ENCODE results near the gene ELMO1.
A peak's percentile ranks its signal among the peaks of the same experiment; 100 is the strongest.

Gene ELMO1

GRCh38 chr7:36871355-36871738, 577.3 kb downstream of the ELMO1 start:
- H3K9me3 Mint-ChIP-seq, result peaks cover 0 to 2% of the 10 kb centered on the region in 2 donors
- no peak for DNase-seq
- H3K4me3 Mint-ChIP-seq, result no peak overlapping the region
- H3K27me3 Mint-ChIP-seq, result no peaks in the 10 kb centered on the region
- peaks cover 39 to 46% of the 10 kb centered on the region in 2 donors for H3K4me1 Mint-ChIP-seq (ENCODE audit: low read depth in 2 of 2)
- H3K36me3 Mint-ChIP-seq (ENCODE audit: insufficient read depth), result peaks cover 26% of the 10 kb centered on the region
- peak overlapping the region in 1 of 2 donors; percentile 54 for H3K27ac Mint-ChIP-seq
- no peak for ATAC-seq (replicated peaks)

- ATAC-seq (replicated peaks) (no peak), DNase-seq (no peak)
- Mint-ChIP-seq H3K9me3 (peaks cover 0 to 2% of the 10 kb centered on the region in 2 donors), H3K36me3 (ENCODE audit: insufficient read depth) (peaks cover 26% of the 10 kb centered on the region), H3K27me3 (no peaks in the 10 kb centered on the region), H3K4me3 (no peak overlapping the region), H3K4me1 (ENCODE audit: low read depth in 2 of 2) (peaks cover 42 to 51% of the 10 kb centered on the region in 2 donors), H3K27ac (peak overlapping the region; percentile 5 to 54)
These were observed 577.9 kb downstream of the ELMO1 start for GRCh38 chr7:36870625-36871354.

- Mint-ChIP-seq H3K27me3 (no peaks in the 10 kb centered on the region), H3K9me3 (peaks cover 0 to 2% of the 10 kb centered on the region in 2 donors), H3K4me3 (peak overlapping the region in 1 of 2 donors; percentile 11), H3K4me1 (ENCODE audit: low read depth in 2 of 2) (peaks cover 56 to 67% of the 10 kb centered on the region in 2 donors), H3K36me3 (ENCODE audit: insufficient read depth) (peaks cover 33% of the 10 kb centered on the region), H3K27ac (peak overlapping the region in 1 of 2 donors; percentile 47)
- ATAC-seq (replicated peaks), result no peak
- no peak for DNase-seq
These were observed 579.8 kb downstream of the ELMO1 start for GRCh38 chr7:36868727-36869411.

DNA sequence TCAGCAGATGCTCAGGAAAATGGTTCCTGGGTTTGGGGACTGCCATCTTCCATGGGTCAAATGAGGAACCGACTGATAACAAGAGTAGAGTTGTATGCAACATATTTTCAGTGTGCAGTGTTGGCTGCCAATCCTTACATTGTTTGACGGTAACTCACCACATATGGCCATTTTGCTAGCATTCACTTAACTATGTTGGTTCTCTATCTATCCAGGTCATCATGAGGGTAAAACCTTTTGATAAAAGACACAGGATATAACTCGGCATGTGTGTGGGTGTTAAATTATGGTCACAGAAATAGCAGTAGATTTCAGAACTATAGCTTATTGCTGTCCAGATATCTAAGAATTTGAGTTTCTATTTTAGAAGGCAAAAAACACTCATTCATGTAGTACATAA, 583.6 kb downstream of the ELMO1 start:
- Mint-ChIP-seq H3K27ac (peak overlapping the region; percentile 93 to 97), H3K4me1 (ENCODE audit: low read depth in 2 of 2) (peaks cover 53 to 62% of the 10 kb centered on the region in 2 donors), H3K9me3 (no peaks in the 10 kb centered on the region), H3K36me3 (ENCODE audit: insufficient read depth) (peaks cover 24% of the 10 kb centered on the region), H3K4me3 (peak overlapping the region; percentile 57 to 68), H3K27me3 (no peaks in the 10 kb centered on the region)
- DNase-seq (peak; percentile 6 to 20 (median 16)), ATAC-seq (replicated peaks) (peak; percentile 83)

- Mint-ChIP-seq H3K9me3 (no peaks in the 10 kb centered on the region), H3K36me3 (ENCODE audit: insufficient read depth) (peaks cover 24% of the 10 kb centered on the region), H3K27me3 (no peaks in the 10 kb centered on the region), H3K4me1 (ENCODE audit: low read depth in 2 of 2) (peaks cover 50 to 60% of the 10 kb centered on the region in 2 donors), H3K4me3 (peak overlapping the region; percentile 57 to 68), H3K27ac (peak overlapping the region; percentile 93 to 97)
- DNase-seq (peak; percentile 39 to 42 (median 41)), ATAC-seq (replicated peaks) (peak; percentile 77)
These were observed 584.6 kb downstream of the ELMO1 start for GRCh38 chr7:36863901-36864701.

GRCh38 chr7:36862771-36863261, 585.8 kb downstream of the ELMO1 start:
- ATAC-seq (replicated peaks) (no peak), DNase-seq (no peak)
- H3K27ac Mint-ChIP-seq, result peak overlapping the region in 1 of 2 donors; percentile 93
- H3K27me3 Mint-ChIP-seq, result no peaks in the 10 kb centered on the region
- no peak overlapping the region for H3K4me3 Mint-ChIP-seq
- H3K4me1 Mint-ChIP-seq (ENCODE audit: low read depth in 2 of 2), result peaks cover 46 to 58% of the 10 kb centered on the region in 2 donors
- H3K36me3 Mint-ChIP-seq (ENCODE audit: insufficient read depth), result peaks cover 19% of the 10 kb centered on the region
- H3K9me3 Mint-ChIP-seq, result no peaks in the 10 kb centered on the region

- Mint-ChIP-seq H3K9me3 (no peaks in the 10 kb centered on the region), H3K36me3 (ENCODE audit: insufficient read depth) (peaks cover 18% of the 10 kb centered on the region), H3K27me3 (no peaks in the 10 kb centered on the region), H3K4me3 (no peak overlapping the region), H3K4me1 (ENCODE audit: low read depth in 2 of 2) (peaks cover 37 to 48% of the 10 kb centered on the region in 2 donors), H3K27ac (no peak overlapping the region)
- DNase-seq (no peak), ATAC-seq (replicated peaks) (no peak)
These were observed 587.0 kb downstream of the ELMO1 start for GRCh38 chr7:36861656-36862055.

DNA sequence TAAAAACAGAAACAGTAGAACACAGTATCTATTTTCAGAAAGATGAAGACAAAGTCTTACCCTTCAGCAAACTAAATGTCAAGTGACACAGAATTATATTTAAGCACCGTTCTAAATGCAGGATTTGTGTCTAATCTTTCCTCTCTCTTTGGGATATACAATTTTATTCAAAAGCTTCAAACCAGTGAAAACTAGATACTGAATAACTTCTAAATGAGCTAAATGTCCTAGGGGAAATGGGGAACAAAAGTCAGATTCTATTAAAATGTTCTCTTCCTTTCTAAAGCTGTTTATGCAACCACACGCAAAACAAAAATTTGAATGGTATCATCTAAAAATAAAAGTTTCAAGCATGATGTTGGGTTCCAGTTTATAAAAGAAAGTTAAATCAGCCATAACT, 588.0 kb downstream of the ELMO1 start:
- Mint-ChIP-seq H3K4me1 (ENCODE audit: low read depth in 2 of 2) (peaks cover 30 to 39% of the 10 kb centered on the region in 2 donors), H3K36me3 (ENCODE audit: insufficient read depth) (peaks cover 15% of the 10 kb centered on the region), H3K9me3 (no peaks in the 10 kb centered on the region), H3K27me3 (no peaks in the 10 kb centered on the region), H3K27ac (peak overlapping the region in 1 of 2 donors; percentile 49), H3K4me3 (no peak overlapping the region)
- ATAC-seq (replicated peaks), result no peak
- no peak for DNase-seq

DNA sequence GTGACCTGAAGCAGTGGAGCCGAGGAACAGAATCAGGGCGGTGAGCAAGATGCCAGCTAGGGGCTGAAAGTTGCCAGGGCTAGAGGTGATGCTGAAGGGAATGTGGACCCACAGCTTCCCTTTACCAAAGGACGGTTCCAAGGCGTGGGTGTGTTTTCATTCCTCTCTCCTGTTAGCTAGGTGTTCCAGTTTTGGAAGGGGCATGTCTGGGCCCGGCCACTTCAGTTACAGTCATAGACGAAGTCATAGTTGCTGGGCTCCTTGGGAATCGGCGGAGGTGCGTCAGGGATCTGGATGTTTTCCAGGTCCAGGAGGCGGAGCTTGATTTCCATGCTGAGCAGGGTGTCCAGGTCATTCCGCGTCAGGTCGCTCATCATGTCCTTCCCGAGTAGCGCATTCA, 593.3 kb downstream of the ELMO1 start:
- Mint-ChIP-seq H3K4me3 (no peak overlapping the region), H3K9me3 (no peaks in the 10 kb centered on the region), H3K36me3 (ENCODE audit: insufficient read depth) (peaks cover 7% of the 10 kb centered on the region), H3K4me1 (ENCODE audit: low read depth in 2 of 2) (peaks cover 10 to 38% of the 10 kb centered on the region in 2 donors), H3K27me3 (no peaks in the 10 kb centered on the region), H3K27ac (peak overlapping the region in 1 of 2 donors; percentile 4)
- DNase-seq, result no peak
- no peak for ATAC-seq (replicated peaks)

DNA sequence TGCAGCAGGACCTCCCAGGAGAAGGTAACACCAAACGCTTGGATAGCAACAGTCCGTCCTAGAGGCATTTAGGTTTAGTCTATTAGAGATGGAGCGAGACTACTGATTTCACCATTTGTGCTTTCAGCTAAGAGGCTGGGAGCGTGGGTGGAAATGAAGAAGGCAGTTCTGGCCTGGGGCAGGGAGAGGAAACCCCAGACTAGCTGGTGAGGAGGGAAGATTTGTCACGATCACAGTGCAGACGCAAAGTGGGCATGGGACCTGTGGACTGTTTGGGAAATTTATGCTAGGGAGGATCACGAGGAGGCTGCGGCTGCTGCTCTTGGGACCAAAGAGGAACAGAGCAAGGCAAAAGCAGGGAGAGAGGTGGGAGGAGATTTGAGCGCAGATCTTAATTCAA, 594.0 kb downstream of the ELMO1 start:
- H3K4me3 Mint-ChIP-seq, result no peak overlapping the region
- H3K9me3 Mint-ChIP-seq, result no peaks in the 10 kb centered on the region
- no peak for DNase-seq
- H3K36me3 Mint-ChIP-seq (ENCODE audit: insufficient read depth), result peaks cover 7% of the 10 kb centered on the region
- no peak for ATAC-seq (replicated peaks)
- no peaks in the 10 kb centered on the region for H3K27me3 Mint-ChIP-seq
- H3K4me1 Mint-ChIP-seq (ENCODE audit: low read depth in 2 of 2), result peaks cover 10 to 33% of the 10 kb centered on the region in 2 donors
- peak overlapping the region; percentile 4 to 16 for H3K27ac Mint-ChIP-seq

DNA sequence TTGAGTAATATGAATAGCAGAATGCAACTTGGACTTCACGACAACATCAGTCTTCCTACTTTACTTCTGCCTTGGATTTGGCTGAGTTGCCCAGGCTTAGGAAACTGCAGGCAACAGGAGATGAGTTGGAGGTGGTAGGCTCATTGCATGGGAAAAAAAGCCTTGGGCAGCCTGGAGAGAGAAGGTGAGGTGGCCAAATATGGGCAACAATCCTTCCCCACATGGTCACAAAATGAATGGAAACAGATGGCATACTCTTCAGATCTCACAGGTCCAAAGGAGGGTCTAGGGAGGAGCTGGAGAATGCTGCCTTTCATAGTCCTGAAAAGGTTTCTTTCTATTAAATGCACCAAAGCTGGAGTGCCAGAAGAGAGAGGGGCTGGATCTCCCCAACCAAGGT, 595.7 kb downstream of the ELMO1 start:
- Mint-ChIP-seq H3K27me3 (no peaks in the 10 kb centered on the region), H3K4me3 (no peak overlapping the region), H3K27ac (no peak overlapping the region), H3K4me1 (ENCODE audit: low read depth in 2 of 2) (peaks cover 10 to 27% of the 10 kb centered on the region in 2 donors), H3K9me3 (peaks cover 2 to 5% of the 10 kb centered on the region in 2 donors), H3K36me3 (ENCODE audit: insufficient read depth) (peaks cover 5% of the 10 kb centered on the region)
- no peak for DNase-seq
- ATAC-seq (replicated peaks), result no peak

GRCh38 chr7:36852017-36852416, 596.6 kb downstream of the ELMO1 start:
- H3K4me3 Mint-ChIP-seq, result peak overlapping the region; percentile 24 to 45
- peak; percentile 82 for ATAC-seq (replicated peaks)
- H3K27ac Mint-ChIP-seq, result peak overlapping the region; percentile 42 to 76

GRCh38 chr7:36851382-36851781, 597.3 kb downstream of the ELMO1 start:
- H3K36me3 Mint-ChIP-seq (ENCODE audit: insufficient read depth), result peaks cover 4% of the 10 kb centered on the region
- peak overlapping the region; percentile 42 to 76 for H3K27ac Mint-ChIP-seq
- H3K27me3 Mint-ChIP-seq, result no peaks in the 10 kb centered on the region
- ATAC-seq (replicated peaks), result peak; percentile 22
- peak overlapping the region; percentile 24 to 45 for H3K4me3 Mint-ChIP-seq
- H3K4me1 Mint-ChIP-seq (ENCODE audit: low read depth in 2 of 2), result peaks cover 10 to 27% of the 10 kb centered on the region in 2 donors
- no peak for DNase-seq
- peaks cover 8% of the 10 kb centered on the region in 2 donors for H3K9me3 Mint-ChIP-seq

More at GRCh38 chr7:36852017-36852416, 596.6 kb downstream of the ELMO1 start:
- Mint-ChIP-seq H3K9me3 (peaks cover 5 to 8% of the 10 kb centered on the region in 2 donors), H3K27me3 (no peaks in the 10 kb centered on the region), H3K36me3 (ENCODE audit: insufficient read depth) (peaks cover 4% of the 10 kb centered on the region), H3K4me1 (ENCODE audit: low read depth in 2 of 2) (peaks cover 10 to 27% of the 10 kb centered on the region in 2 donors)
- DNase-seq, result peak in 2 of 3 experiments; percentile 3 to 7

All from effector memory CD8-positive, alpha-beta T cell (primary cell).